ENCODE results near the gene PTGIS.
A peak's percentile ranks its signal among the peaks of the same experiment; 100 is the strongest.

Gene PTGIS

DNA sequence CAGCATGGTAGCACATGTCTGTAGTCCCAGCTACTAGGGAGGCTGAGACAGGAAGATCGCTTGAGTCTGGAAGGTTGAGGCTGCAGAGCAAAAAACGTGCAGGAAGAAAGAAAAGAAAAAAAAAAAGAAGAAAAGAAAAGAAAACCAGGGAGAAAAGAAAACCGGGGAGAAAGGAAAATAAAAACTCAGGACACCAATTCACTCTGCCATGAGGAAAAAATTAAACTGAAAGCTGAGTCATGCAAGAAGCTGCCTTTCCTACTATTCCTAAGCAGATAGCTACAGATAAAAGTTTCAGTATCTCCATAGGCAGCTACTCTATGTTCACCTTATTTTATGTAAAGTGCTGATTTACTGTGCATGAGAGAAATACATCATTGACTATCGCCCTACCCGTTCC, 10.5 kb downstream of the PTGIS start:
- DNase-seq = no peak

GRCh38 chr20:49556621-49557020, 11.3 kb downstream of the PTGIS start:
- no peak for DNase-seq

DNA sequence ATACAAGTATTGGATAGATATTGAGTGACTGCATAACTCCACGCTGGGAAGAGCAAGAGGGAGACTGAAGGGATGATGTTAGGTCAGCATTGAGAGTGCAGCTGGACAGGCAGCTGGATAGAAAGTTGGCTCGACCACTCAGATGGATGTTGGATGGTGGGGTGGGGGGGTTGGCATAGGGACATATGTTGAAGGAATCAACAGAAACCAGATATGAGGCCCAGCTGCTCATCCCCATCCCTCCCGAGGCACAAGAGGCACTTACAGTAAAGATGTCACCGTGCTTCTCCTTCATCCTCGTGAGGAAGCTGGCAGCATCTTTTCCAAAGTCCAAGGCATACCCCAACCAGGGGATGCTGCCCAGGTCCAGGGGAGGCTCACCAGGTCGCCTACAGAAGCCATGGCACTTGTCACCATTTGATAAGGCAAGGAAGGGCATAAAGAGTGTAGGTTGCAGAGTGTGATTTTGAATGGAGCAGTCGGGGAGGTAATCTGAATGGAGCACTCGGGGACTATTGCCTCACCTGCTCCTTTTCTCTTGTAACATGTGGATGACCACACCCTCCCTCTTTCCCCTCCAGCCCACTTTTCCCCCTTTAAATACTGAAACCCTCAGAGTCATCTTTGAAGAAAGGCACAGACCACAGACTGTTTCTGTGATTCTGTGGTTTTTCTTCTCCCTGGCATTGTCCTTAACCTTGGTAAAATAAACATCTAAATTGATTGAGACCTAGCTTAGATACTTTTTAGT, 18.0 kb downstream of the PTGIS start:
- DNase-seq = no peak

GRCh38 chr20:49548371-49548947, 19.5 kb downstream of the PTGIS start:
- no peak for DNase-seq

DNA sequence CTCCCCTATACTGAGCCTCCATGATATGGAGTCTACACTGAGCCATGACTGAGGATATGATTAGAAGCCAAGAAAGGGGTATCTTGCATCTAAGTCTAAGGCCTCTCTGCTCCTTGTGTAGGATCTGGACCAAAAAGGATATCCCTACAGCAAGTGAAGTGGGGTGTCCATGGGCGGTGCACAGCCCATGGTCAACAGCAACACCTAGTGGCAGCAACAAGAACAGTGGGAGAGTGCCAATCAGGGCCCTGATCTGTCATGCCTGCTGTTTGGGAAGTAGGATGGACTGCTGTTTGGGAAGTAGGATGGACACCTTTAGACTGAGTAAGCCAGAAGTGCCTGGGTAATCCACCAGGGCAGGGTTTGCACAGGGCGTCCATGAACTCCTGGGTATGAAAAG, 22.4 kb downstream of the PTGIS start:
- DNase-seq = no peak

DNA sequence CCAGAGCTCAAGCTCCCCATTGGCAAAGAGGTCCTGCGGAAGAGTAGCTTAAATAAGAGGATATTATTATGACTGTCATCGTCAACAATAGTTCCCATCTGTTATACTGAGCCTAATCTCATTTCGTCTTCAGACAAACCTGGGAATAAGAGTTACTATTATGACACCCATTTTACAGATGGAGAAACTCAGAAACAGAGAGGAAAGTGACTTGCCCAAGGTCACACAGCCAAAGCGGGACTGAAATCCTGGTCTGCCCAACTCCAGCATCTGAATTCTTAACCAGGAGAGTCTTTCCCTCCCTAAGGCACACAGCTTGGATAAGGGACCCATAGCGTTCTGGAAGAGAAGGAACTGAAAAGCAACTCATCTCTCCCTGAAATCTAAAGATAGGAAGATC, 23.4 kb downstream of the PTGIS start:
- DNase-seq = no peak

- DNase-seq = no peak
Measured at GRCh38 chr20:49543858-49544437, 24.0 kb downstream of the PTGIS start.

DNA sequence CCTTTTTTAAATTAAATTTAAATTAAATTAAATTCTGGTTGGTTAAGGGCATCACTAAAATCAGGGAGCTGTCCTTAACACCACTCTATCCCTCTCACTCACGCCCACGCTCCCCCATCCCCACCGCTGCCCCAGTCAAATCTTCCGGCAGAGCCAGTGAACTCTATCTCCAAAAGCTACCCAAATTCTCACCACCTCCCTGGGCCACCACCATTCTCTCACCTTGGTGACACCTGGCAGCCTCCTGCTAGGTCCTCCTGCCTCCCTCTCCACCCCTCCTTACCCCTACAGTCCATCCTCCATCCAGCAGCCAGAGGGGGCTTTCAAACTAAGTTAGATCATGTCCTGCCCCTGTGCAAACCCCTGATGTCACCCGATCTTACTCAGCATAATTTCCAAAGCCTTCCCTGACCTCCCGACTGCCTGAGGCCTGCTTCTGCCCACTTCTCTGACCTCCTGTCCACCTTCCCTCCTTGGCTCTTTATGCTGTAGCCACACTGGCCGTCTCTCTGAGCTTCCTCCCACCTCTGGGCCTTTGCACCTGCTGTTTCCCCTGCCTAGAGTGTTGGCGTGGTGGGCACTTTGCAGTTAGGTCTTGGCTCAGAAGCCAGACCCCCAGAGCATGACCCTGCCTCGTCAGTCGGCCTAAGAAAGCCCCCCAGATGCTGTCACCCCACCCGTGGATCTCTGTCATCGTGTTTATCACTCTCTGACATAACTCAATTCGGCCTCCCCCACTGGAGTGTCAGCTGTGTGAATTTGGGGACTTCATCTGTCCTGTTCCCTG, 24.7 kb downstream of the PTGIS start:
- DNase-seq = no peak

- DNase-seq = no peak
Measured at GRCh38 chr20:49542514-49542991, 25.4 kb downstream of the PTGIS start.

DNA sequence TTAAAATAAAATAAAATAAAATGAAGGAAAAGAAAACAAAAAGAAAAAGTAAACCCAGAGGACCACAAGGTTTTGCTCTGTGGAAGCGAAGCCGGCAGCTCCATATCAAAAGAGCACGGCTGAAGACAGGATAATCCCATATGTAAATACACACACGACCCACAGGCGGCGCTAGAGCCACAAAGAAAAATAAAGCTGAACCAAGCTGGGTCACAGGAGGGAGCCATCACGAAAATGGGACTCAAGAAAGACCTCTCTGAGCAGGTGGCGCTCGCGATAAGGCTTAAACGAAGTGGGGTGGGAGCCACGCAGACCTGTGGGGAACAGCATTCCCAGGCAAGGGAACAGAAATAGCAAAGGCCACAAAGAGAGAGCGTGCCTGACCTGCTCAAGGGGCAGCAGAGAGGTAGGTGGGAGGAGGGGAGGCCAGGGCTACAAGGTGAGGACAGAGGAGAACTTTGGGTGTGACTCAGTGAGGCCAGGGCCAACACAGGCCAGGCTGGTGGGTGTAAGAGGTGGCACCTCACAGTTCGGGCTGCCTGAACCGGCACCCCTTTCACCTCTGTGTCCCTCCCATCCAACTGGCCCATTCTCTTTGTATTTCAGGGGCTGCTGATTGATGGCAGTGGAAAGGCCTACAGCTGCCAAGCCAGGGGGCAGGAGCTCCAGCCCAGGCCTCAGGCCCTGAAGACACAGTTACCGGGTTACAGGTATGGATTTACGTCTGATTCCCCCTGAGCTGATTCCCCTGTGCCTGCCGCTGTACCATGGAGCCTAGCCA, 26.0 kb downstream of the PTGIS start:
- peak; percentile 45 to 53 for DNase-seq

DNA sequence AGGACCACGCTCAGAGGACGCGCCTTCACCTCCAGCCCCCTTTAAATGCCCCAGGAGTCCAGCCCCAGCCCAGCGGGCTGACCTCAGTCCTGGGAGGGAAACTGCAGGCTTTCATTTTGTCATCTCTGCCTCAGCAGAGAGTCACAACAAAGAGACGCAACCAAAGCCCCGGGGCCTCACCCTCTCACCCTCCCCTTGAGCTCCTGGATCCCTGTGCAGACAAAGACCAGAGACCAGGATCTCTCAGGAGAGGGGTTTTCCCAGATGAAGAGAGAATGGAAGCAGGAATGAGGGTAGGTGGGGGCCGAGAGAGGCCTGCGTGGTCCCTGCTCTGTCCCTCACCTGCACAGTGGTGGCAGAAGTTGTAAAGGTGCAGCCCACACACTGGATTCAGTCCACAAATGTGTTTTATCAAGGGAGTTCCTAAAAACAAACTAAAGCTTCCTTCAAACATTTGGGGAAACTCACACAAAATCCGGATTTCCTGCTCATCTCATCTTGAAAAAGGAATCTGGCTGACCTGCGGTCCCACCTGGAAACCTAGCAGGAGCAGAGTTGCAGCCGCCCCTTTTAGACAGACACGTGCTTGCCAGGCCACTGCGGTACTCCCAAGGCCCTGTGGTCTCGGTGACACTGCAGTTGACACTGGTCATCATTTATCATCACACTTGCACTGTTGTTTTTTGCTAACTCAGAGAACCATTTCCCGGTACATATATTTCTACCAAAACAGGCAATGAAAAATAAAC, 27.1 kb downstream of the PTGIS start:
- no peak for DNase-seq

DNA sequence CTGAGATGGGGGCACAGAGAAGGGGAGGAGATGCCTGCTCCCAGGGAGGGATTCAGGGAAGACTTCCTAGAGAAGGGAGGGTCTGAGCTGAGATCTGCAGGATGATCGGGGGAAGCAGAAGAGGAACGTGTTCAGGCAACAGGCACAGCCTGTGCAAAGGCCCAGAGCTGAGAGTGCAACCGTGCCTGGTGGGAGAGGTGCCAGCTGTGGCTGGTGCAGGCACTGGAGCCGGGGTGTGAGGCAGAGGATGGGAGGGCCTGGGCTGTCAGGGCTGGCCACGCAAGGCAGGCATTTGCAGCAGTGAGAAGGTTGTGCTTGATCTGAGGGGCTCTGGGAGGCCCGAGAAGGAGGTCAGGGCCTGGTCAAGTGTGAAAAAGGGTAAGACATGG, 27.7 kb downstream of the PTGIS start:
- no peak for DNase-seq

- no peak for DNase-seq
Measured at GRCh38 chr20:49539481-49540231, 28.3 kb downstream of the PTGIS start.

DNA sequence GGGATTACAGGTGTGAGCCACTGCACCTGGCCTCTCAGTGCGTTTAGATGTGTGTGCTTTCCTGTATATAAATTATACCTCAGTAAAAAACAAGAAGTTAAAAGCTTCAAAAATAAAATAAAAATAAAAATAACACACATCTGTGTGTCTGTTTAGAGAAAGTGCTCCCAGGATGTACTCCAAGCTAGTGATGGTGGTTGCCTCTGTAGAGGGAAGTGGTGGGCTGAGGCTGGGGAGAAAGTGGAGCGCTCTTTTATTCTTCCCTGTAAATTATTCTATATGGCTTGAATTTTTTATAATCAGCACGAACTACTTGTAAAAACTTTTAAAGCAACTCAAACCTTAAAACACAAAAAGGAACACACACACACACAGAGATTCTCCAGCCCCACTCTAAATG, 29.0 kb downstream of the PTGIS start:
- no peak for DNase-seq

DNA sequence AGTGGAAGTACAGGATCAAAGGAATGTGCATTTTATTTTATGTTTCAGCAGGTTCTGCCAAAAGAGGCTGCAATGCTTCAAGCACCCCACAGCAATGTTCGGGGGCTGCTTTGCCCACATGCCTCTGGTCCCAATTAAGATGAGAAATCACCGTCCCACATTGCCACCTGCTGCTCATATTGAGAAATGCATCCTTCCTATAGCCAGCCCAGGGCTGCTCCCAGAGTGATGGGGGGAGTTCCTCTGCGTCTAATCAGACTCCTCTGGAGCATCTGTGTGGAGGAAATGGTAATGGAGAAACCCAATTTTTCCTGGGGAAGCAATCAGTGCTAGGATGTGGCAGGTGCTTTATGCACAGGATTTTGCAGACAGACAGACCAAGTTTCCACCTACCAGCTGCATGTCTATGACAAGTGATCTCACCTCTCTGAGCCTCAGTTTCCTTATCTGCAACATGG, 33.7 kb downstream of the PTGIS start:
- peak; percentile 36 to 47 for DNase-seq

GRCh38 chr20:49532285-49532946, 35.5 kb downstream of the PTGIS start:
- DNase-seq = no peak

- no peak for DNase-seq
Measured at GRCh38 chr20:49529470-49529869, 38.5 kb downstream of the PTGIS start.

DNA sequence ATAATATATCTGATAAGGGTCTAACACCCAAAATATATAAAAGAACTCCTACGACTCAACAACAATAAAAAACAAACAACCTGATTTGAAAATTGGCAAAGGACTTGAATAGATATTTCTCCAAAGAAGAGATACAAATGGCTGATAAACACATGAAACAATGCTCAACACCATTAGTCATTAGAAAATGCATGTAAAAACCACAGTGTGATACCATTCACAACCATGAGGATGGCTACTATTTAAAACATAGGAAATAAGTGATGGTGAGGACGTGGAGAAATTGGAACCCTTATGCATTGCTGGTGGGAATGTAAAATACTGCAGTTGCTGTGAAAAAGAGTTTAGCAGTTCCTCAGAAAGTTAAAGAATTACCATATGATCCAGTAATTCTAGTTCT, 41.4 kb downstream of the PTGIS start:
- DNase-seq = no peak

DNA sequence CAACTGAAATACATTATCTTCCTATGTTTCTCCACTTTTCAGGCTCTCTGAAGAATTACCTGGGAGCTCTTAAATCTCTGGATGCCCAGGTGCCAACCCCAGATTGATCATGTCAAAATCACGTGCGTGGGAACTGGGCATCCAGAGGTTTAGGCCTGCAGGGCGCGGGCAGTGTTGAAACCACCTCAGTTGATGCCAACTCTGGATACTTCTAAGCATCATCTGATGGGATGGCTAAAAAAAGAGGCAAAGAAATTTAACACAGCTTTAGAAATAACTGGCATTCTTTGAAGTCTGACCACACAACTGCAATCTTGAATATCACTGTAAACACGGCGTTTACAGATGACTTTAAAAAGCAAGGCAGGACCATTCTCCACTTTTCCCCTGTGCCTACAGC, 41.9 kb downstream of the PTGIS start:
- no peak for DNase-seq

DNA sequence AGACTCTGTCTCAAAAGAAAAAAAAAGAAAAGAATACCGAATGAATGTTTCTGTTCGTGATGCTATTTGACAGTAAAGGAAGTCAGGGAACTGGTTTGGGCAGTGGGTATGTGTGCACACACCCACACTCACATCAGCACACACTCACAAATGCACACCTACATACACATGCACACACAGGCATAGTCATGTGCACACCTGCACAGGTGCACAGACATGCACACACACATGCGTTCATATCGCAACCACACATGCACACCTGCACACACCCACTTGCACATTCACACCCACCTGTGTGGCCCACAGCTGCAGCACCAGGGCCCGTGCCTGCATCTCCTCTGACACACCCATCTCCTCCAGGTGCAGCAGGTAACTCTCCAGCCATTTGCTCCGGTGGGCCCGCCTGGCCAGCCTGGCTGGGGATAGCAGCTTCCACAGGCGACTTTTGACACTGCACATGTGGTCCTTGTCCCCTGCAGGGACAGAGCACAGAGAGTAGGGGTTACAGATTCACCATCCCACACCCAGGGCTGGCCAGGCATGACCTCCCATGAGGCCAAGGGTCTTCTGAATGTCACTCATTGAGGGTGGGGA, 44.1 kb downstream of the PTGIS start:
- no peak for DNase-seq
